Activated T-cell treated with anti-CD3 and anti-CD28 coated beads, Interleukin-2, amount 50 U/mL, for 48 hours (primary cell): Measurements from ENCODE around the gene ANGPTL8.
A peak's percentile ranks its signal among the peaks of the same experiment; 100 is the strongest.

Source experiments
- DNase-seq, 2 experiments: peaks; one replicate each; pipeline ENCODE4 v3.0.0-alpha.2; 2020

The ANGPTL8 gene

DNA sequence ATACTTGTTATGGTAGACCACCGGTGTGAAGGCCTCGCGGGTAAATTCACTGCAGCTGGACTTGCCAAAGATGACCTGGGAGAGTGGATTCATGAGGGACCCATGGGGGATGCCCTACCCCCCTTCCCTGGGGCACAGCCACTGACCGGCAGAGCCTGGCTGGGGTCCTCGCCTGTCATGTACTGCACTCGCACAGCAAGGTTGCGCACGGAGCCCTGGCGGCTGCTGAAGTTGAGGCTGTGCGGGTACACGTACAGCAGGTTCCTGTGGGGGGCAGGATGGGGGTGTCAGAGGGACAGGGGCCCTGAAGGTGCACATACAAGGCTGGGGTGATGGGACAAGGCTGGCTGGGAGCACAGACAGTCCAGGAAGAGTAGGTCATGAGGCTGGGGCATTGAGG, 1.4 kb upstream of the ANGPTL8 start:
- no peak for DNase-seq

DNA sequence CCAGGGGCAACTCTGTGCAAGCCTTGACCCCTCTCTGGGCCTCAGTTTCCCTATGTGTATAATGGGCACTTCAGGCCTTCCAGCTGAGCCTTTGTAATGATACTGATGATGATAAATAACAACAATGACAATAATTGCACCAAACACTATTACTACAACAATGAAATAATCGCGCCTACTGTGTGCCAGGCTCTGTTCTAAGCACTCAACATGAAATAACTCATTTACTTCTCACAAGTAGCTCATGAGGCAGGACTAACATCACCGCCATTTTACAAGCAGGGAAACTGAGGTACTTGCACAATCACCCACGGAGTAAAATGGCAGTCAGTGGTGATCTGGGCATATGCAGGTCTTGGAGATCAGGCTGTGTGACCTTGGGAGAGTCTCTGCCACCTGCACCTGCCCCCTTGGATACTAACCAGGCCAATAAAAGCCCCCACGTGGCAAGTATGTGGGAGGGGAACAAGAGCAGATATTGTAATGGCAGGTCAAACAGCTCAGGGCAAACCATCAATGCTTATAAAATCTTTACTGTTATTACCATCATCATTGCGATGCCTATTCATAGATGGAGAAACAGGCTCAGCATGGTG, 540 bp upstream of the ANGPTL8 start:
- no peak for DNase-seq

DNA sequence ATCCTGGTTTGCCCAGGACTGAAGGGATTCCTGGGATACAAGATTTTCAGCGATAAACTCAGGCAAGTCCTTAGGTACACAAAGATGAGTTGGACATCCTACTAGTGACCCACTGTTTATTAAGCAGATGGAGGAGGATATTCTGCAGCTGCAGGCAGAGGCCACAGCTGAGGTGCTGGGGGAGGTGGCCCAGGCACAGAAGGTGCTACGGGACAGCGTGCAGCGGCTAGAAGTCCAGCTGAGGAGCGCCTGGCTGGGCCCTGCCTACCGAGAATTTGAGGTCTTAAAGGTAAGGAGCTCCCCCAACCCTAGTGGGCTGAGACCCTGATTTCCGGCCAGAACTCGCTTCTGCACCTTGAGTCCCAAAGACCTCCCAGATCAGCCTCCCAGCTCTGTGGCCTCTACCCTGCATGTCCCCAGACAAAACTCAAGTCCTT, 607 bp downstream of the ANGPTL8 start:
- DNase-seq, result no peak

DNA sequence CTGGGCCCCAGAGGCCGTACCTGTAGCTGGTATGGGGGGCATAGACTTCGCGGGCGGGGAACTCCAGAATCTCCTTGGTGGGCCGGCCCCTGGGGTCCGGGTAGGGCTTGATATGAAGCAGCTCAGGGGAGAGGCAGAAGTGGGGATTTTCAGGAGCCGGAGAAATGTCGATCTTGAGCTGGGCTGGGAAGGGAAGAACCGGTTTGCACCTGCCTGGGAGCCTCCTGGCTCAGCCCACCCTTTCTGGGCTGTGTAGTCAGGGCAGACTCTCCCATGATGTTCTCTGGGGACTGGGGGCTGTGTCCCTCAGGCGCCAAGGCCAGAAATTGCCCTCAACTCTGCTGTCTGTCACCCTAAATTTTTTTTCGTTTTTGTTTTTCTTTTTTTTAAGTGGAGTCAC, 2.6 kb downstream of the ANGPTL8 start:
- DNase-seq, result no peak

DNA sequence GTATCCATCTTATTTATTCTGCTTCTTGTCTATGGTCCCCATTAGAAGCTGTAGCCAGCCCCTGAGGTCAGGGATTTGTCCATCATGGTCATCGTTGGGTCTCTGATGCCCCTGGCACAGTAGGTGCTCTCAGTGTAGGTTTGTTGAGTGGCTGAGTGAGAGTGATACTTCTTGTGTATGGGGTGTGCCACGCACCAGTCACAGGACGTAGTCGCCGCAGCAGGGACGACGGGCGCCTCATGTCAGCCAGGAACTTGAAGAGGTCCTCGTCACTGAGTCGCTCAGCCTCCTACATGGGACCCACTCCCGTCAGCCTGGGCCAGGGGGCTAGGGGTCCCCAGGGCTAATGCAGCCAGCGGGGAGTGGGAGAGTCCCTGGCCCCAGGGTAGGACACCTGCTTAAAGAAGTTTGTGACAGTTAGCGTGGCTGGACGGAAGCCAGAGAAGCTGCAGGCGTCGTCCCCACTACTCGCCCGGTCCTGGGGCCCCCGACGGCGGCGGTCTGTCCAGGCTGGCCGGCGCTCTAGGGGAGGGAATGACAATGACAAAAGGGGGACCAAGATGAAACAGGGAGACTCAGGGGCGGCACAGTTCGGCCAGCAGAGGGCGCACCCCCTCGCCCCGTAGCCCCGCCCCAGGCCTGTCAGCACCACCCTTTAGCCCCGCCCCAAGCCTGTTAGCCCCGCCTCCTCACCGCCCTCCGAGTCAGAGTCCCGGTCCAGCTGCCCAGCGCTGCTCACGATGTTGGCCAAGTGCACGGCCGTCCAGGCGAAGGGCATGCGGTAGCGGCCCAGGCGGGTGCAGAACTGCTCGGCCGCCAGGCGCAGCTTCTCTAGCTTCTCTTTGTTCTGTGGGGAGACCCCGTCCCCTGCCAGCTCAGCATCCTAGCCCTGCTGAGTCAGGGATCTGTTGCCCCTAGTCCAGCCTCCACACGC, 3.7 kb downstream of the ANGPTL8 start:
- peak; percentile 95 to 96 for DNase-seq

DNA sequence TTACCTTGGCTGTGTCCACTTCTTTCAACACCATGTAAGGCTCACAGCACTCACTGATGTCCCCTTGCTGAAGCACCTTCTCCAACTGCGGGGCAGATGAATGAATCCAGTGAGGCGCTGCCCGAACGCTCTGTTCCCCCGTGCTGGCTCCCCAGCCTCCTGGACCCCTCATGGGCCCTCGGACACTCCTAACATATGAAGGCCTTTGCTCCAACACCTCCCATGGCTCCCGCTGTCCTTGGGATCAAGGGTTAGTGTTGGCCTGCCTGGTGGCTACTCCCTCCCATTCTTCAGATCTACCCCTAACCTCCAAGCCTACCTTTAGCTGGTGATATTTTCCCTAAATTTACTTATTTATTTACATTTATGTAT, 4.4 kb downstream of the ANGPTL8 start:
- DNase-seq, result peak in 1 of 2 experiments; percentile 25

DNA sequence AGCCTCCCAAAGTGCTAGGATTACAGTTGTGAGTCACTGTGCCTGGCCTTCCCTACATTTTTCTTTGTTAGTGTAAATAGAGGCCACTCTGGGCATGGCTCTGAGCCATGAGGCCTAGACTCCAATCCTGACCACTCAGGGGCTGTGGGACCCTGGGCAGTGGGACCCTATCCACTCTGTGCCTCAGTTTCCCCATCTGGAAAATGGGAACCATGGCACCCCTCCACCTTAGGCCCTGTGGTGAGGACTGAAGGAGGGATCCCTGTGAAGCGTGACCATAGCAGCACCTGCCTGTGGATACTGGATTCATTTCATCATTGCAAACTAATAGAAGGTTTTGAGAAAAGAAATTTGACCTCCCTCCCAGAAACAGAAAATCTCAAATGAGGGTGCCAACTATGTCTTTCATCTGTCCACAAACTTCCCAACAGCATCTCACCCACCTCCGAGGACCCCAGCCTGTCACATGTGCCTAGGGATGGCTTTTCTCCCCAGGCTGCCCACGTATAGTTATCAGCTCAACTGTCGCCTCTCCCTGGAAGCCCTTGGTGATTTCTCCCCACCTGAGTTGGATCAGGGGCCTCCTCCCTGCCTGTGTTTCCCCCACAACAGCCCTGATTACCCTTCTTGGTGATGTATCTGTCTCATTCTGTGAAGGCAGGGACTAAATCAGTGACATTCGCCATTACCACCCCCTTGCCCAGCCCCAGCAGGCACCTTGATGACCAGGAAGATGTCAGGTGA, 5.6 kb downstream of the ANGPTL8 start:
- no peak for DNase-seq

DNA sequence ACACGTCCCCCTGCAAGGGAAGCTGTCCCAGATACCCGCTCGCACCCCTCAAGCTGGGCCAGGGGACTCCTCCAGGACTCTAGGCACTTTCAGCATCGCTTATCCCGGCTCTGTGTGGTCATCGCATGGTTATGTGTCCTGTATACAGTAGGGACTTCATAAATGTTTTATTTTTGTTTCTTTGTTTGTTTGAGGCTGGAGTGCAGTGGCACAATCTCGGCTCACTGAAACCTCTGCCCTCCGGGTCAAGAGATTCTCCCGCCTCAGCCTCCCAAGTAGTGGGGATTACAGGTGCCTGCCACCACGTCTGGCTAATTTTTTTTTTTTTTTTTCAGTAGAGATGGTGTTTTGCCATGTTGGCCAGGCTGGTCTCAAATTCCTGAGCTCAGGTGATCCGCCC, 7.5 kb downstream of the ANGPTL8 start:
- no peak for DNase-seq

DNA sequence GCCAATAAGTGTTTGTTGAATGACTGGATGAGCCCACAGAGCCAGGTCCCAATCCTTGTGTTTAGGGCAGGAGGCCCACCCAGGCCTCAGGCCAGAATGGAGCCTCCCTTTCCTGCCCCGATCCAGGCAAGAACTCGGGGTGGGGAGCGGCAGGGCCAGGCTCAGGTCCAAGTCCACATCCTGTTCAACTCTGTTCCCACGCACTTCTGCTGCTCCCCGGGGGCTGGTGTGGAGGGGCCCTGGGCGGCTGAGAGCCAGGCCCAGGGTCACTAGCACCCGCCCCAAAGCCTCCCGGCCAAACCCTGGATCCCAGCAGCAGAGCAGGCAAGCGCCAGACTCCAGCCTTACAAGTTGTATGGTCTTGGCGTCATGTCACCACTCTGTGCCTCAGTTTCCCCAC, 8.0 kb downstream of the ANGPTL8 start:
- DNase-seq, result no peak

DNA sequence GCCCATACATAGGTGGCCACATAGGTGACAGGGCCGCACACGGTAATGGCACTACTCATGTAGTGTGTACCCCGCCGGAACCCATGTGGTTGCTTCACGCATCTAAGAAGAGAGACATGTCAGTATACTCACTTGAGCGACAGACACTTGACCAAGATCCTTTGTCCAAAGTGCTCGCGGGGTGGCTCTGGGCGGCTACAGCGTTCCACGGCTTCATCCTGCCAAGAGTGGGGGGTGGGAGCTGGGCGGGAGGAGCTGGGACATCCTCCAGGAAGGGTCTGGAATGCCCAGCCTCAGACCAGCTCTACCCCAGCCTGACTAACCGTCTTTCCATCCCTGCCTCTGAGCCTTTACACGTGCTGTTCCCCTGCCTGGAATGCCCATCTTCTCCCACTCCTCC, 8.5 kb downstream of the ANGPTL8 start:
- no peak for DNase-seq

DNA sequence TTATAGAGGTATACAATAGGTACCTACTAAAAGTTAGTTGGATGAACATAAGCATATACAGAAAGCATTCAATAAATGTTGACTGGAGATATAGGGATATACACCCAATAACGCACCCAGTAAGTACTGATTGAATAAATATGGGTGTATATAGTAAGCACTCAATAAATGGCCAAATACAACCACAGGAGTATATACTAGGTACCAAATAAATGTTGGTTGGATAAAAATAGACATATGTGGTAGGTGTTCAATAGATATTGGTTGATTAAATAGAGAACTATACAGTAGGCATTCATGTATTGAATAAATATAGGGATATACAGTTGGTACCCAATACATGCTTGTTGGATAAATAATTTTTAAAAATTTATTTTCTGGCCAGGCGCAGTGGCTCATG, 9.4 kb downstream of the ANGPTL8 start:
- DNase-seq, result no peak

DNA sequence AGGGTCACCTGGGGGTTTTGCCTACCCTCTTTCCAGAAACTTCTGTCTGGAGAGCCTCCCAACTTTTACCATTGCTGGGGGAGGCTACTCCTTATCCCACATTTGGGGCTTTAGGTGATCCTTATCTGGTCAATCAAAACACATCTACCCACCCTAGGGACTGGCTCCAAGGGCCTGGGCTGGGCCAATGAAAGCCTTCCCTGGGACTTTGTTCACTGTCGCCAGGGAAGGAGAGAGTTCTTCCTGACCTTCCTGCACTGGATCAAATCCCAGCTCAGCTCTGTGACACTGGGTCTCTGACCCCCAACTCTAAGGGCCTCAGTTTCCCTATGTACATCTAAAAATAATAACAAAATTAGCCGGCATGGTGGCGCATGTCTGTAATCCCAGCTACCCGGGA, 11.8 kb downstream of the ANGPTL8 start:
- no peak for DNase-seq

DNA sequence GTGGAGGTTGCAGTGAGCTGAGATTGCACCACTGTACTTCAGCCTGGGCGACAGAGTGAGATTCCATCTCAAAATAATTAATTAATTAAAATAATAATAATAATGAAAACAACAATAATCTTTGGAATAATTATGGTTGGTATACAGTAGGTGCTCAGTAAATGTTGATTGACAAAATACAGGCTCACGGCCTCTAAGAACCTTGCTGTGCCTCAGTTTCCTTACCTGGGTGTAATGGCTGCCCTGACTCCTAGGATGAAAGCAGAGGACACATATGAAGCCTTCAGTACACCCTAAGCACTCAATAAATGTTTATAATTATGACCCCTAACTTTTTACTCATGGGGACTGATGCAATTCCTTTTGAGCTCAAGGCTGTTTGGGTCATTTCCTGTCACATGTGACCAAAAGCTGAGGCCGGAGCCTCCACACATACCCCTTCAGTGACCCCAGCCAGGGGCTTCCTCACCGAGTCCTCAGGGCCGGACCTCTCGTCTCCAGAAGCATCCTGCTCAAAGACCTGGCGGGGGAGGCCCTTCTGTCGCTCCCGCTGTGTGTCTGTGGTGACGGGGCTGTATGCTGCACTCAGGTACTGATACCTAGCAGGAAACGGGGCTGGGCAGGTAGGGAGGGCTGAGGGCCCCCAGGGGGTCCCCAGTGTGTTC, 12.4 kb downstream of the ANGPTL8 start:
- DNase-seq, result no peak

DNA sequence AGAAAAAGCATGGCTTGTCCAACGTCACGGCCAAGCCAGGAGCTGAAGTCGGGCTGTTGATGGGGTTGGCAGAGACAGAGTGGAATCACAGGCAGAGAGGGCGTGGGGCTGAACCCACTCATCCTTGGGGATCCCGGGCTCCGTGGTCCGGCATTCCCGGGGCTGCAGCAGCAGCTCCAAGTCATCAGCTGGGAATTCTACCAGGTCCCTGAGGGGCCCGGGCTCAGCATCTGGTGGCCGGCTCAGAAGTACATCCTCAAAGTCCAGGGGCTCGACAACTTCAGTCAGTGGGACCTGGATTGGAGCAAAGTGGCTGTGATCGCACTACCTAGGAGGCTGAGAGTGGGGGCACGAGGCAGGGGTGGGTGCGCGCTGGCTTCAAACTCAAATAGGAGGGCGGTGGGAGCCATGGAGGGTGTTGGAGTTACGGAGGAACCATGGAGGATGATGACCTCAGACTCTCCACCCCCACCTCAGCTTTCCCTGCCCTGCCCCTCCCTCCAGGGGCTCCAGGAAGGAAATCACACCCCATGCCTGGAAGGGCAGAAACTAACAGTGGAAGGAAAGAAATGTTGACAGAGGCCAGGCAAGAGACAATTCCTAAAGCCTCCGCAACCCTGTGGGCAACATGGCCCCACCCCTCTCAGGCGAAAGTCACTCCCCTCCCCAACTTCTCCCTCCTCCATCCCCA, 13.4 kb downstream of the ANGPTL8 start:
- DNase-seq, result no peak

DNA sequence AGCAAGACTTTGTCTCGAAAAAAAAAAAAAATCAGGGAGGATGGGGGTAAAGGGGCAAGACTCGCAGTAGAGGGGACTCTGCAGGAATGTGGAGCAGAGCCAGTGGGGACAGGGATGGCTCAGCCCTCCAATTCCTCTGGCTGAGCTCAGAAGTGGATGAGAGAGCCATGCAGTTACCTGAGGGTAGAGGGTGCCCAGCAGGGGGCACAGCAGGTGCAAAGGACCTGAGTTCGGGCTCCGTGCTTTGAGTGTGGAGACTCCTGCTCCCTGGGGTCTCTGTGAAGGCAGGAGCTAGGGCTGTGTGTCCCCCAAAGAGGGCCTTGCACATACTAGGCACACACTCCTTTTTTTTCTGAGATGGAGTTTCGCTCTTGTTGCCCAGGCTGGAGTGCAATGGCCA, 15.2 kb downstream of the ANGPTL8 start:
- peak in 1 of 2 experiments; percentile 26 for DNase-seq

DNA sequence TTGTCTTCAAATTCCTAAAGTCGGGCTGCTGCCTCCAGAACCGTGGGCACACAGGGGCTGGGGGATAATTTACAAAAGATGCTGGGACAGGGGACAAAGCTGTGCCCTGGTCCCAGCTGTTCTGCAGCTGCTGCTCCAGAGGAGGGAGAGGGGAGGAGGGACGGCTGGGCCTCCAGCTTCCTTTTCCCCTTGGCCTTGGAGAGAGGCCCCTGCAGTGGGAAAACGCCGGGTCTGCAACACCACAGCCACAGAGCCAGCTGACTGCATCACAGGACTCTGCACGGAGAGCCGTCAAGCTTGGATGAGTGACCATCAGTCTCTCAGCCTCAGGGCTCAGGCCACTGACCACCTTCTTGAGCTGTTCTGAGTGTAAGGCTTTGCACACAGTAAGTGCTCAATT, 16.8 kb downstream of the ANGPTL8 start:
- DNase-seq, result no peak

DNA sequence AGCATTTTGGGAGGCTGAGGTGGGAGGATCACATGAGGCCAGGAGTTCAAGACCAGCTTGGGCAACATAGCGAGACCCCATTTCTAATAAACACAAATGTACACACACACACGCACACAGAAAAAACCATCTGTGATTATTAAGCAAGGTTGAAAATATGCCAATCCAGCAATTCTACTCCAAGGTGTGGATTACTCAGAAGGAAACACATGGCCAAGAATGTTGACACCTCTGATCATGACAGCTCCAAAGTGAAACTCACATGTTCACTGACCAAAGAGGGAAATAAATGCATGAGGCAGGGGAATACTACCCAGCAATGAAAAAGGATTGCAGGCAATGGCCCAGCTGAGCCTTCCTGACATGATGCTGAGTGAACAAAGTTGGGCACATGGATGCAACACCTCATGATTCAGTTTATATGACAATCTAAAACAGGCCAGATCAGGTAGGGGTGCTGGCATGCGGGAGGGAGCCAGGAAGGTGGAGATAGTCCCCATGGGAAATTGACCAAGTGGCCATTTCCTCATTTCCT, 18.5 kb downstream of the ANGPTL8 start:
- no peak for DNase-seq

DNA sequence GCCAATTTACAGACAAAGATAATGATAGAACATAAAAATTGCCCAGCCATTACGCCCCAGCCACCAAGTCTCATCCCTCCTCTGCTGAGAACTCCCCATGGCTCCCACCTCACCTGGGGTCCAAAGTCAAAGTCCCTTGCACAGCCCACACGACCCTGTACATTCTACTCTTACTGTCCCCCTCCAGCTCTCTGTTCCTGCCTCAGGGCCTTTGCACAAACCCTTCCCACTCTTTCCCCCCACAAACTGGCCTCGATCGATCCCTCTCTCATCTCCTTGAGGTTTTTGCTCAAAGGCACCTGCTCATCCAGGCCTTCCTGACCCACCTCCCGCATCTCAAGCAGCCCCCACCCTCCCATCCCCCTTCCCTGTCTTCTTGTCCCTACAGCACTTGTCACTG, 21.6 kb downstream of the ANGPTL8 start:
- DNase-seq, result no peak

DNA sequence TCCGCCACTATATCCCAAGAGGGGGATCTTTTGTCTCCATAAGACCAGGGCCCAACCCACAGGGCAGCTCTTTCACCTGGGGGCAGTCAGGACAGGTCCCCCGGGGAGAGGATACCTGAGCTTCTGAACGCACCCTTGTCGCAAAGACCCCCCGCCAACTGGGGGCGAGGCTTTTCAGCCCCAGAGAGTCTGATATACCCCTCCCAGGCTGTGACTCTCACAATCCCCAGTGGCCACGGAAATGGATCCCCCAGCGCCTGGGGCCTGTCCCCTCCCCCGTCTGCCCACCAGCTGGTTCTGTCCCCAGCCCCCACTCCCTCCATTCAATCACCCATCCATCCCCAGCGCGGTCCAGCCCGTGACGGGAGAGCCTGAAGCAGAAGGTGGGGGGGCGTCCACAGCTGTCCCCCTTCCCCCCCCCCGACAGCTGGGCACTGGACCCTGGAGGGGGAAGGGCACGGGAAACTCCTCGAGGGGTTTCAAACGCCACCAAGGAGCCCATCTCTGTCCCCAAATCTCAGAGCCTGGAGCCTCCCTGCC, 22.1 kb downstream of the ANGPTL8 start:
- no peak for DNase-seq

DNA sequence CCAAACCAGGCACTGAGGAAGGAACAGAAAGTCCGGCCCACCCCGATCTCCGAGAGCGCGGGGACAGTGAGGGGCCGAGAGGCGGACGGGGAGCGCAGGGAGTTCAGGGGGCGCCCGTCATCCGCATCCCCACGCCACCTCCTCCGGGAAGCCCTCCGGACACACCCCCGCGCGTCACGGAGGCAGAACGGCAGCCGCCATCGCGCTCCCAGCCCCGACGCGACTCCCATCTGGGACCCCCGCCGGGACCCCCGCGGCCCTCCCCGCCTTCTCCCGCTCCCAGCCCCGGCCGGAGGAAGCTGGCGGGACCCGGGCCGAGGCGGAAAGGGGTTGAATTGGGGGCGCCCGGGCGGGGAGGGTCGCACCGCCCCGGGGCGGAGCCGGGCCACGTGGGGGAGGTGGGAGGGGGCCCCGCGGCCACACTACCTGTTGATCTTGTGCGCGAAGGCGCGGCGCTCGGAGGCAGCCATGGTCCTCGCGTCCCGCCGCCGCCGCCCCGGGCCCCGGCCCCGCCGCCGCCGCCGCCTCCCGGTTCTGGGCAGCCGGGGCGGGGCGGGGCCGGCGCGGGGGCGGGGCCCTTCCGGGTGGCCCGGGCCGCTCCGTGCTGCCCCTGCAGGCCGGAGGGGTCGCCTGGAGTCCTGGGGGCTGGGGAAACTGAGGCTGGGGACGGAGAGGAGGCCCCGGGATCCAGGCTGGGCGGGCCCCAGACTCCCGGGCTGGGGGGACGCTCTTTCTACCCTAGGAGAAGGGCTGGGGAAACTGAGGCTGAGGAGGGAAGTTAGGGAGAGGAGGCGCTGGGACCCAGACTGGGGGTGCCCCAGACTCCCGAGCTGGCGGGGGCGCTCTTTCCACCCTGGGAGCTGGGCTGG, 22.8 kb downstream of the ANGPTL8 start, which contains the start of gene DOCK6:
Gene DOCK6, minus strand, starts transcription at position 554 of the 869 bp plus-strand sequence. Its CDS starts 84 bp downstream, at position 470.
- peak; percentile 29 to 50 for DNase-seq

DNA sequence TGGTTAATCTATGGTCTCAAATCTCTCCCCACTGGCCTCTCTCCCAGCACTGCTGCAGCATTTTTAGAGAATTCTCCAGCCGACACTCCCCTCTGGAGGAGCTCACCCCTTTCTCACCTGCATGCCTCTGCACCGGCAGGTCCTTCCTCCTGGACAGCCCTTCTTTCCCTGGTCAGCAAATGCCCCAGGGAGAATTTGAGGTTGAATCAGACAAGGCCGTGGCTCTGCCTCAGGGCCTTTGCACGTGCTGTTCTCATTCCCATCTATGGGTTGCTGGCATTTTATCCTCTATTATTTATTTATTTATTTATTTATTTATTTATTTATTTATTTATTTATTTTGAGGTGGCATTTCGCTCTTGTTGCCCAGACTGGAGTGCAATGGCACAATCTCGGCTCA, 24.3 kb downstream of the ANGPTL8 start:
- DNase-seq, result no peak
